ENCODE results near the gene PPP1R17. TPM values are rescaled to one million over a fixed set of nuclear protein-coding genes. Genes with fewer than 3 reads are reported as not detected.

Gene PPP1R17
- total RNA-seq, 3 donors from 2014 or later = not detected

DNA sequence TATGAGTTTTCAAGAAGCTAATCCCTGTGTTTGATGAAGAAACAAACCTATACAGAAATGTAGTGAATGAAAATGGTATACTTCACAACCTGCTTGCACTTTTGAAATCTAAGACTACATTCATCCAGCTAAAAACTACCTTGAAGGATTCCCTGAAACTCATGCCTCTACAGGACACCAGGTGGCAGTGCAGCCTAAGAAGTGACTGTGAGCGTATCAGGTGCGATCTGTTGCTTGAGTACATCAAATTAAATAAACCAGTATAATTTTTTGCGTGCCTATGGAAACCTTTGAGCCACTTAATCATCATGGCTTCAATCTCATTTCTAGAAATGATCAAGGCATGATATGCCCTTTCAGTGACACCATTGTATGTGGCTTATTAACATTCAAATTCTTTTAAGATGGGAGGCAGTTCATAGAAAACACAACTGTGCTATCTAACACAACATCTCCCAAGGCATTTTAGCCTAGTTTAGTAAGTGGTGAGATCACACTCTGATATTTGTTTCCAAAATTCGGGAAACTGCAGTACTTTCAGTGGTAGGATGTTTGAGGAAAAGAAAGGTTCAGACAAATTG is 57.4 kb downstream of the PPP1R17 start:
- Histone ChIP-seq H3K4me1 (no peaks in the 10 kb centered on the region), H3K27ac (no peak overlapping the region), H3K9me3 (no peaks in the 10 kb centered on the region), H3K4me3 (no peak overlapping the region), H3K36me3 (no peaks in the 10 kb centered on the region), H3K27me3 (no peaks in the 10 kb centered on the region)
- peak; percentile 55 to 63 for DNase-seq (ENCODE audit: low spot score in 2 of 2)
- intact Hi-C loops (cut with DNase I; ENCODE audit: low total_unique reads) = loop anchor here (10.0 kb wide), 1 partner anchor 460 kb away; no protein-coding TSS in a partner anchor
- TF ChIP-seq, protein P1, sequence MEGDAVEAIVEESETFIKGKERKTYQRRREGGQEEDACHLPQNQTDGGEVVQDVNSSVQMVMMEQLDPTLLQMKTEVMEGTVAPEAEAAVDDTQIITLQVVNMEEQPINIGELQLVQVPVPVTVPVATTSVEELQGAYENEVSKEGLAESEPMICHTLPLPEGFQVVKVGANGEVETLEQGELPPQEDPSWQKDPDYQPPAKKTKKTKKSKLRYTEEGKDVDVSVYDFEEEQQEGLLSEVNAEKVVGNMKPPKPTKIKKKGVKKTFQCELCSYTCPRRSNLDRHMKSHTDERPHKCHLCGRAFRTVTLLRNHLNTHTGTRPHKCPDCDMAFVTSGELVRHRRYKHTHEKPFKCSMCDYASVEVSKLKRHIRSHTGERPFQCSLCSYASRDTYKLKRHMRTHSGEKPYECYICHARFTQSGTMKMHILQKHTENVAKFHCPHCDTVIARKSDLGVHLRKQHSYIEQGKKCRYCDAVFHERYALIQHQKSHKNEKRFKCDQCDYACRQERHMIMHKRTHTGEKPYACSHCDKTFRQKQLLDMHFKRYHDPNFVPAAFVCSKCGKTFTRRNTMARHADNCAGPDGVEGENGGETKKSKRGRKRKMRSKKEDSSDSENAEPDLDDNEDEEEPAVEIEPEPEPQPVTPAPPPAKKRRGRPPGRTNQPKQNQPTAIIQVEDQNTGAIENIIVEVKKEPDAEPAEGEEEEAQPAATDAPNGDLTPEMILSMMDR (IDR thresholded peaks at IDR 0.05) = peak; percentile 70 to 92 (median 82)
- no peak for TF ChIP-seq POLR2AphosphoS5 (IDR thresholded peaks at IDR 0.05)

DNA sequence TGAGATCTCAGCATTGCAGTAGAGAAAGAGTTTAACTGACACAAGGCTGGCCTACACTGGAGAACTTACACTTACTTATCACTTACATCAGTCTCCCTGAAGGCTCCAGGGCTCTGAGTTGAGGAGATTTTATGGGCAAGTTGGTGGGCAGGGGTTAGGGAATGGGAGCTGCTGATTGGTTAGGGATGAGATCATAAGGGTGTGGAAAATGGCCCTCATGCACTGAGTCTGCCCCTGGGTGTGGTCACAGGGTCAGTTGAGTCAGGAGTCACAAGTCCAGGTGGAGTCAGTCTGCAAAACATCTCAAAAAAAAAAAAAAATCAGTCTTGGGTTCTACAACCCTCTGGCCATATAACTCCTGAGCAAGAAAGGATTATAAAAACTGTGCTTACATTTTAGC is 60.5 kb downstream of the PPP1R17 start:
- no peaks in the 10 kb centered on the region for H3K27me3 ChIP-seq
- H3K27ac ChIP-seq = no peak overlapping the region
- DNase-seq (ENCODE audit: low spot score in 2 of 2) = no peak
- H3K4me1 ChIP-seq = no peaks in the 10 kb centered on the region
- intact Hi-C loops (cut with DNase I; ENCODE audit: low total_unique reads) = loop anchor here (10.0 kb wide), 1 partner anchor 457 kb away; no protein-coding TSS in a partner anchor
- TF ChIP-seq POLR2A (IDR thresholded peaks at IDR 0.05) = no peak
- TF ChIP-seq POLR2AphosphoS5 (IDR thresholded peaks at IDR 0.05) = no peak
- TF ChIP-seq, protein P1 (IDR thresholded peaks at IDR 0.05) = no peak
- H3K4me3 ChIP-seq = no peak overlapping the region
- no peaks in the 10 kb centered on the region for H3K9me3 ChIP-seq
- no peaks in the 10 kb centered on the region for H3K36me3 ChIP-seq

DNA sequence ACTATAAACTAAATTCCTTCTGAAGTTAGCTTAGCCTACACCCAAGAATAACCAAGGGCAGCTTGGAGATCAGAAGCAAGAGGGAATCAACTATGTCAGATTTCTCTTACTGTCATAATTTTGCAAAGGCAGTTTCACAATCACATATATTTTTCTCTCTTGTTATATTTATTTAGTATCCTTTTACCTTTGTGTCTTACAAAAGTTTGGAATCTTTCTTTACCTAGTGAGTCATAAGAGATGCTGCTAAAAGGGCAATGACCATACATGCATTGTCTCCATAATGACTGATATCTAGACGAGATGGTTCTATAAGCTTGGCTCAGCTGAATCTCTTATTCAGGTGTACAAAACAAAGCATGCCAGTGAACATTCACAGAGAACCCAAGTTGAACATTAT is 61.1 kb downstream of the PPP1R17 start:
- no peaks in the 10 kb centered on the region for H3K9me3 ChIP-seq
- TF ChIP-seq, protein P1 (IDR thresholded peaks at IDR 0.05) = no peak
- TF ChIP-seq POLR2A (IDR thresholded peaks at IDR 0.05) (no peak), POLR2AphosphoS5 (IDR thresholded peaks at IDR 0.05) (no peak)
- H3K27ac ChIP-seq = no peak overlapping the region
- no peaks in the 10 kb centered on the region for H3K4me1 ChIP-seq
- no peak overlapping the region for H3K4me3 ChIP-seq
- no peaks in the 10 kb centered on the region for H3K36me3 ChIP-seq
- intact Hi-C loops (cut with DNase I; ENCODE audit: low total_unique reads) = loop anchor here (10.0 kb wide), 1 partner anchor 457 kb away; no protein-coding TSS in a partner anchor
- DNase-seq (ENCODE audit: low spot score in 2 of 2) = no peak
- H3K27me3 ChIP-seq = no peaks in the 10 kb centered on the region

DNA sequence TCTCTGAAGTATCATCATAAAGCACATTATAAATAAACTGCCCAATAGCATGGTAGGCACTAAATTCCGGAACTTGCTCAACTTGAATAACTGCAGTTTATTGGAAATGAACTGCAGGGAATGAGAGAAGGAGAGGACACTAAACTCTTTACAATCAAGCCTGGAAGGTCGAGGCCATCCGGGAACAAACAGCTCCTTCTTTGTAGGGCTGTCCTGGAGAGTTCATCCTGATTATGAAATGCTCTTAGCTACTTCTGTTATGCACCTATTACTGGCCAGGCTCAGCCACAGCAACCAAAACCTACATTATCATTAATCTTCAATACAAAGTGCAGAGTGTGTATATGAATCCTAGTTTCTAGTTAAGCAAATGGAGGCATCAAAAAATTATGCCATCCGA is 64.7 kb downstream of the PPP1R17 start:
- no peaks in the 10 kb centered on the region for H3K4me1 ChIP-seq
- H3K9me3 ChIP-seq = no peaks in the 10 kb centered on the region
- H3K4me3 ChIP-seq = no peak overlapping the region
- DNase-seq (ENCODE audit: low spot score in 2 of 2) = no peak
- no peaks in the 10 kb centered on the region for H3K36me3 ChIP-seq
- H3K27ac ChIP-seq = no peak overlapping the region
- no peaks in the 10 kb centered on the region for H3K27me3 ChIP-seq
- intact Hi-C loops (cut with DNase I; ENCODE audit: low total_unique reads) = no loop called here
- TF ChIP-seq POLR2A (IDR thresholded peaks at IDR 0.05) = no peak
- TF ChIP-seq, protein P1 (IDR thresholded peaks at IDR 0.05) = no peak
- no peak for TF ChIP-seq POLR2AphosphoS5 (IDR thresholded peaks at IDR 0.05)

Other genes with a start within 250 kb of the PPP1R17 start
- 1 to 10 TPM in 2 of 3 donors, not detected in 1; 1.6 to 2.6 TPM for gene ITPRID1, start 173.1 kb upstream of the PPP1R17 start, total RNA-seq

Measured in breast epithelium (tissue), 4 donors.